Testis (tissue), 3 donors: ENCODE measurements around the gene REEP5. TPM values are rescaled to one million over a fixed set of nuclear protein-coding genes. Genes with fewer than 3 reads are reported as not detected.

Experiments used
- DNase-seq: peaks from one replicate; pipeline ENCODE4 v3.0.0-alpha.2; 2019
- H3K27ac ChIP-seq, 2 donors: fragments of 200-600 bp; sonication (generic); one replicate each; pipeline ENCODE4 v1.5.1; 2019
- H3K27me3 ChIP-seq: fragments of 200-600 bp; sonication (generic); one replicate; pipeline ENCODE4 v1.5.1; 2019
- H3K36me3 ChIP-seq: fragments of 200-600 bp; sonication (generic); one replicate; pipeline ENCODE4 v1.5.1; 2017; ENCODE audit warnings: low read depth; ENCODE audit errors: missing control alignments
- H3K4me1 ChIP-seq: fragments of 200-600 bp; sonication (generic); one replicate; pipeline ENCODE4 v1.5.1; 2019
- H3K4me3 ChIP-seq, 2 donors: fragments of 200-600 bp; sonication (generic); one replicate each; pipeline ENCODE4 v1.5.1; 2017 to 2019
- H3K9me3 ChIP-seq: fragments of 200-600 bp; sonication (generic); one replicate; pipeline ENCODE4 v1.5.1; 2017
- CTCF ChIP-seq, 3 experiments: fragments of 450-650 bp in 2 of 3; fragments of 200-600 bp in 1 of 3; sonication (generic) in 1 of 3; IDR thresholded peaks; one replicate each; pipeline ENCODE4 v1.5.1; 2016 to 2019; ENCODE audit warnings: antibody characterized with exemption in 3 of 3, mild to moderate bottlenecking in 2 of 3, moderate library complexity in 1 of 3
- POLR2A ChIP-seq: fragments of 450-650 bp; IDR thresholded peaks from one replicate; pipeline ENCODE4 v1.6.1; 2017; ENCODE audit warnings: antibody characterized with exemption, mild to moderate bottlenecking, moderate library complexity
- WGBS, 2 donors: methylation state at CpG; one replicate each; pipeline ENCODE4 v1.1.5; 2018; 5-methylcytosine and 5-hydroxymethylcytosine counted together
- intact Hi-C: fragments of 100-400 bp; cut with DNase I; formaldehyde crosslinking; loops from one replicate; pipeline ENCODE4 v1.15.1; 2023; ENCODE audit warnings: low total_unique reads
- polyA plus RNA-seq: library from polyadenylated mRNA; stranded (reverse); fragments of 350-450 nt; fragmentation: Illumina TruSeq; extraction: RNeasy Lipid Tissue Mini Kit (QIAGEN cat#74804); gene quantifications from one replicate; pipeline ENCODE4 v1.2.3, GENCODE V29; 2014; ENCODE audit warnings: low read depth, low replicate concordance; ENCODE audit not compliant: insufficient read depth
- total RNA-seq, 2 donors: library from RNA; depleted of rRNA; stranded (reverse); fragments of >200 nt; gene quantifications; one replicate each; pipeline ENCODE4 v1.2.3, GENCODE V29; 2016

REEP5 gene
- total and polyA plus RNA-seq, 3 donors from 2014 or later: 33.3 to 75.6 (median 34.2) TPM

GRCh38 chr5:112885001-112885400, 37.0 kb downstream of the REEP5 start:
- TF ChIP-seq POLR2A: no peak
- no peak for TF ChIP-seq CTCF (IDR thresholded peaks at IDR 0.05)

DNA sequence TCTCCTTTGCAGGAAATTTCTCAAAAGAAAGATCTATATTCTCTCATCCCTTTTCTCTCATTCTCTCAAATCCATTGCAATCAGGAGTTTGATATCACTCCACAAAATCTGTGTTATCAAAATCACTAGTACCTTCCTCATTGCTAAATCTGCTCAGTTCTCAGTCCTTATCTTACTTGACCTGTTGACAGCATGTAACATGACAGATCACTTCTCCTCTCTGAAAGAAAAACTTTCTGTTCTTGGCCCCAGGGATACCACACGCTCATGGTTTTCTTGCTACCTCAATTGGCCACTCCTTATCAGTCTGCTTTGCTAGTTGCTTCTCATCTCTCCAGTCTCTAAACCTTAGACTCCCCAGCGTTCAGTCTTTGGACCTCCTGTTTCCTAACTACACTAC, 38.8 kb downstream of the REEP5 start:
- no peak overlapping the region for H3K4me3 ChIP-seq
- DNase-seq: no peak
- no peak for TF ChIP-seq POLR2A
- TF ChIP-seq CTCF (IDR thresholded peaks at IDR 0.05): no peak
- no peaks in the 10 kb centered on the region for H3K36me3 ChIP-seq
- H3K27me3 ChIP-seq: no peaks in the 10 kb centered on the region
- intact Hi-C loops: no loop called here
- H3K4me1 ChIP-seq: no peaks in the 10 kb centered on the region
- H3K27ac ChIP-seq: no peak overlapping the region
- no peaks in the 10 kb centered on the region for H3K9me3 ChIP-seq
- 74 to 80% methylated on average over 2 of the region's 2 CpGs for WGBS, 2 donors

More at GRCh38 chr5:112885001-112885400, 37.0 kb downstream of the REEP5 start:
- 87 to 95% methylated on average over 3 of the region's 3 CpGs for WGBS, 2 donors
- intact Hi-C loops: no loop called here
- no peaks in the 10 kb centered on the region for H3K27me3 ChIP-seq
- no peak overlapping the region for H3K4me3 ChIP-seq
- no peaks in the 10 kb centered on the region for H3K36me3 ChIP-seq
- no peaks in the 10 kb centered on the region for H3K9me3 ChIP-seq
- DNase-seq: no peak
- no peaks in the 10 kb centered on the region for H3K4me1 ChIP-seq
- H3K27ac ChIP-seq: no peak overlapping the region

DNA sequence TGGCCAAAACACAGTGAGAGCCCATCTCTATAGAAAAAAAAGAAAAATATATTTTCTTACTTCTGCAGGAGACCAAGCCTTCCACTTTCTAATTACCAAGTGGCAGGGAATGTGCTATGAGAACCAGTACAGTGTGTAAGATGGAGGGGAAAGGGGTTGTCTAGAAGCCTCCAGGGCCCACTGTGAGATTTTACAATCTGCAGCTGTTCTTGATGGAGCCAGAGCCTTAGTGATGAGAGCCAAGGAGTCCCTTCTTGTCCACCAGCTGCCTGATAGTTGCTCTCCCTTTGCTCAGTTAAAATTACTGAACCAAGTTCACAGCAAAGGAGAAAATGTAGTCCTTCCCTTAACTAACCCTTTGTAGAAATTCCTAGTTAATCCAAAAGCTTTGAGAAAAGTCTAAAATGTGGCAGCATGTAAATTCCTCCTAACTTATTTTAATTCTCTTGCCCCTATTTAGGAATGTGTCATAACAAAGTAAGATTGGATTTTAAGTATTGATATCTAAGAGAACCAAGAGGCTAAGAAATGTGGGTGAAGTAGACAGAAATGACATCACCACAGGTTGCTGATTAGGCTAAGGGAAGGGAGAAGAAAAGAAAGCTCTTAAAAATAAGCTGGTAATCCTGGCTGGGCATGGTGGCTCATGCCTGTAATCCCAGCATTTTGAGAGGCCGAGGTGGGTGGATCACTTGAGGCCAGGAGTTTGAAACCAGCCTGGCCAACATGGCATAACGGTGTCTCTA, 41.6 kb downstream of the REEP5 start:
- WGBS, 2 donors: 88 to 98% methylated on average over 2 of the region's 2 CpGs
- TF ChIP-seq POLR2A: no peak
- no peaks in the 10 kb centered on the region for H3K4me1 ChIP-seq
- intact Hi-C loops: no loop called here
- H3K36me3 ChIP-seq: no peaks in the 10 kb centered on the region
- no peaks in the 10 kb centered on the region for H3K9me3 ChIP-seq
- H3K4me3 ChIP-seq: no peak overlapping the region
- H3K27me3 ChIP-seq: no peaks in the 10 kb centered on the region
- no peak for DNase-seq
- H3K27ac ChIP-seq: no peak overlapping the region

GRCh38 chr5:112878760-112879159, 43.3 kb downstream of the REEP5 start:
- Histone ChIP-seq H3K4me1 (no peaks in the 10 kb centered on the region), H3K36me3 (no peaks in the 10 kb centered on the region), H3K4me3 (no peak overlapping the region), H3K27ac (no peak overlapping the region), H3K27me3 (no peaks in the 10 kb centered on the region), H3K9me3 (no peaks in the 10 kb centered on the region)
- intact Hi-C loops: no loop called here
- TF ChIP-seq POLR2A (no peak), CTCF (IDR thresholded peaks at IDR 0.05) (no peak)
- WGBS, 2 donors: 78 to 82% methylated on average over 4 of the region's 4 CpGs
- DNase-seq: no peak

GRCh38 chr5:112878101-112878500, 43.9 kb downstream of the REEP5 start:
- H3K9me3 ChIP-seq: no peaks in the 10 kb centered on the region
- intact Hi-C loops: no loop called here
- H3K27me3 ChIP-seq: no peaks in the 10 kb centered on the region
- H3K36me3 ChIP-seq: no peaks in the 10 kb centered on the region
- no peak for TF ChIP-seq POLR2A
- no peak for TF ChIP-seq CTCF (IDR thresholded peaks at IDR 0.05)
- 67 to 93% methylated on average over 4 of the region's 4 CpGs for WGBS, 2 donors
- H3K27ac ChIP-seq: no peak overlapping the region
- H3K4me1 ChIP-seq: no peaks in the 10 kb centered on the region
- H3K4me3 ChIP-seq: no peak overlapping the region
- DNase-seq: no peak
